Liver (tissue), 3 donors: Measurements from ENCODE around the gene TSC22D2.

ENCODE experiments used
- EGR1 ChIP-seq, 2 donors: IDR thresholded peaks; 2 replicates each; pipeline ENCODE4 v1.6.1; 2016 to 2018; ENCODE audit warnings: antibody characterized with exemption in 2 of 2, low read depth in 2 of 2
- GABPA ChIP-seq, 2 donors: IDR thresholded peaks in 1 of 2; conservative IDR thresholded peaks in 1 of 2; 2 replicates each; pipeline ENCODE4 v1.6.1; 2016; ENCODE audit warnings: antibody characterized with exemption in 2 of 2, mild to moderate bottlenecking in 1 of 2, moderate library complexity in 1 of 2
- HNF4A ChIP-seq, 2 donors: conservative IDR thresholded peaks; 2 replicates each; pipeline ENCODE4 v1.6.1; 2016; ENCODE audit warnings: antibody characterized with exemption in 2 of 2, mild to moderate bottlenecking in 2 of 2
- NR2F2 ChIP-seq: IDR thresholded peaks from 2 replicates; pipeline ENCODE4 v1.6.1; 2016; ENCODE audit warnings: antibody characterized with exemption
- YY1 ChIP-seq: IDR thresholded peaks from 2 replicates; pipeline ENCODE4 v1.6.1; 2016; ENCODE audit warnings: antibody characterized with exemption, mild to moderate bottlenecking
- TF ChIP-seq, protein P1 (sequence below): fragments of 150-350 bp; IDR thresholded peaks from 2 replicates; pipeline ENCODE4 v1.5.1; 2017; ENCODE audit warnings: improper control_type of control experiment, low read depth, low read length; ENCODE audit not compliant: missing input control
- TF ChIP-seq, protein P2 (sequence below): IDR thresholded peaks from 2 replicates; pipeline ENCODE4 v1.6.1; 2016; ENCODE audit warnings: antibody characterized with exemption, mild to moderate bottlenecking
- TF ChIP-seq, protein P3 (sequence below): IDR thresholded peaks from 2 replicates; pipeline ENCODE4 v1.6.1; 2016; ENCODE audit warnings: antibody characterized with exemption
- TF ChIP-seq, protein P4 (sequence below): IDR thresholded peaks from 2 replicates; pipeline ENCODE4 v1.6.1; 2016; ENCODE audit warnings: antibody characterized with exemption
- donor health status: healthy.
- donor health status: healthy.

DNA sequence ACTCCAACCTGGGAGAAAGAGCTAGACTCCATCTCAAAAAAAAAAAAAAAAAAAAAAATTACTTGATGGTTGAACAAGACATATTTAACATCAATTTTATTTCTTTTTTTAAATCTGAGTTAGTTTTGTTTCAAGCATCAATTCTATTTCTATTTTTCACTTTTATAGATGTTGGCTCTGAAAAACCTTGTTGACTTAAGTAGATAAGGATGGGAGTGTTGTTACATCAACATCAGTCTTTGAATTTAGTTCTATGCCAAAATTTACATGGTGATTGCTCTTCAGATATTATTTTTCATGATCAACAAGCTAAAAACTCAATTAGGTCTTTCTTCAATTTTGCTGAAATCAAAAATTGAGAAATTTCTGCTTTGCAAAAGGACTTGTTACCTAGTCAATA lies 71.3 kb downstream of the TSC22D2 start:
- TF ChIP-seq, protein P1, sequence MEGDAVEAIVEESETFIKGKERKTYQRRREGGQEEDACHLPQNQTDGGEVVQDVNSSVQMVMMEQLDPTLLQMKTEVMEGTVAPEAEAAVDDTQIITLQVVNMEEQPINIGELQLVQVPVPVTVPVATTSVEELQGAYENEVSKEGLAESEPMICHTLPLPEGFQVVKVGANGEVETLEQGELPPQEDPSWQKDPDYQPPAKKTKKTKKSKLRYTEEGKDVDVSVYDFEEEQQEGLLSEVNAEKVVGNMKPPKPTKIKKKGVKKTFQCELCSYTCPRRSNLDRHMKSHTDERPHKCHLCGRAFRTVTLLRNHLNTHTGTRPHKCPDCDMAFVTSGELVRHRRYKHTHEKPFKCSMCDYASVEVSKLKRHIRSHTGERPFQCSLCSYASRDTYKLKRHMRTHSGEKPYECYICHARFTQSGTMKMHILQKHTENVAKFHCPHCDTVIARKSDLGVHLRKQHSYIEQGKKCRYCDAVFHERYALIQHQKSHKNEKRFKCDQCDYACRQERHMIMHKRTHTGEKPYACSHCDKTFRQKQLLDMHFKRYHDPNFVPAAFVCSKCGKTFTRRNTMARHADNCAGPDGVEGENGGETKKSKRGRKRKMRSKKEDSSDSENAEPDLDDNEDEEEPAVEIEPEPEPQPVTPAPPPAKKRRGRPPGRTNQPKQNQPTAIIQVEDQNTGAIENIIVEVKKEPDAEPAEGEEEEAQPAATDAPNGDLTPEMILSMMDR: no peak
- TF ChIP-seq YY1 (no peak), EGR1 (IDR thresholded peaks at IDR 0.05; ENCODE audit: low read depth in 2 of 2) (no peak), GABPA (IDR thresholded peaks at IDR 0.05 in 1 of 2, conservative IDR thresholded peaks at IDR 0.05 in 1 of 2) (no peak), HNF4A (conservative IDR thresholded peaks at IDR 0.05) (no peak), NR2F2 (no peak)
- TF ChIP-seq, protein P2, sequence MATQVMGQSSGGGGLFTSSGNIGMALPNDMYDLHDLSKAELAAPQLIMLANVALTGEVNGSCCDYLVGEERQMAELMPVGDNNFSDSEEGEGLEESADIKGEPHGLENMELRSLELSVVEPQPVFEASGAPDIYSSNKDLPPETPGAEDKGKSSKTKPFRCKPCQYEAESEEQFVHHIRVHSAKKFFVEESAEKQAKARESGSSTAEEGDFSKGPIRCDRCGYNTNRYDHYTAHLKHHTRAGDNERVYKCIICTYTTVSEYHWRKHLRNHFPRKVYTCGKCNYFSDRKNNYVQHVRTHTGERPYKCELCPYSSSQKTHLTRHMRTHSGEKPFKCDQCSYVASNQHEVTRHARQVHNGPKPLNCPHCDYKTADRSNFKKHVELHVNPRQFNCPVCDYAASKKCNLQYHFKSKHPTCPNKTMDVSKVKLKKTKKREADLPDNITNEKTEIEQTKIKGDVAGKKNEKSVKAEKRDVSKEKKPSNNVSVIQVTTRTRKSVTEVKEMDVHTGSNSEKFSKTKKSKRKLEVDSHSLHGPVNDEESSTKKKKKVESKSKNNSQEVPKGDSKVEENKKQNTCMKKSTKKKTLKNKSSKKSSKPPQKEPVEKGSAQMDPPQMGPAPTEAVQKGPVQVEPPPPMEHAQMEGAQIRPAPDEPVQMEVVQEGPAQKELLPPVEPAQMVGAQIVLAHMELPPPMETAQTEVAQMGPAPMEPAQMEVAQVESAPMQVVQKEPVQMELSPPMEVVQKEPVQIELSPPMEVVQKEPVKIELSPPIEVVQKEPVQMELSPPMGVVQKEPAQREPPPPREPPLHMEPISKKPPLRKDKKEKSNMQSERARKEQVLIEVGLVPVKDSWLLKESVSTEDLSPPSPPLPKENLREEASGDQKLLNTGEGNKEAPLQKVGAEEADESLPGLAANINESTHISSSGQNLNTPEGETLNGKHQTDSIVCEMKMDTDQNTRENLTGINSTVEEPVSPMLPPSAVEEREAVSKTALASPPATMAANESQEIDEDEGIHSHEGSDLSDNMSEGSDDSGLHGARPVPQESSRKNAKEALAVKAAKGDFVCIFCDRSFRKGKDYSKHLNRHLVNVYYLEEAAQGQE: no peak
- TF ChIP-seq, protein P3, sequence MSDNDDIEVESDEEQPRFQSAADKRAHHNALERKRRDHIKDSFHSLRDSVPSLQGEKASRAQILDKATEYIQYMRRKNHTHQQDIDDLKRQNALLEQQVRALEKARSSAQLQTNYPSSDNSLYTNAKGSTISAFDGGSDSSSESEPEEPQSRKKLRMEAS: no peak
- TF ChIP-seq, protein P4, sequence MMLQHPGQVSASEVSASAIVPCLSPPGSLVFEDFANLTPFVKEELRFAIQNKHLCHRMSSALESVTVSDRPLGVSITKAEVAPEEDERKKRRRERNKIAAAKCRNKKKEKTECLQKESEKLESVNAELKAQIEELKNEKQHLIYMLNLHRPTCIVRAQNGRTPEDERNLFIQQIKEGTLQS: no peak
